ENCODE measurements around the gene CDK5RAP3. TPM values are rescaled to one million over a fixed set of nuclear protein-coding genes. Genes with fewer than 3 reads are reported as not detected.
"Not testable (repeated sequence)": the region's sequence is repeated elsewhere in the genome, so short reads cannot be mapped to it uniquely, and the experiment has no call there.

The CDK5RAP3 gene
- total RNA-seq, 6 donors from 2014 or later = 76.6 to 661 (median 160) TPM

- whole genome bisulfite sequencing, 2 donors = 46 to 69% methylated on average over 2 of the region's 2 CpGs
- no peak overlapping the region for H3K4me3 ChIP-seq
- DNase-seq (no peak), ATAC-seq (ENCODE audit: low FRiP score in 2 of 2) (no peak)
- H3K27me3 ChIP-seq = no peaks in the 10 kb centered on the region
- no peaks in the 10 kb centered on the region for H3K4me1 ChIP-seq
- TF ChIP-seq EP300 (IDR thresholded peaks at IDR 0.05) = no peak
- no peak for TF ChIP-seq CTCF (IDR thresholded peaks at IDR 0.05)
- no peak for TF ChIP-seq POLR2A (IDR thresholded peaks at IDR 0.05)
- TF ChIP-seq POLR2AphosphoS5 (IDR thresholded peaks at IDR 0.05) = no peak
- H3K27ac ChIP-seq = no peak overlapping the region
- H3K9me3 ChIP-seq = no peaks in the 10 kb centered on the region
- peaks cover 2 to 79% (median 67%) of the 10 kb centered on the region in 4 donors for H3K36me3 ChIP-seq
Measured at GRCh38 chr17:47928415-47928814, 42.5 kb upstream of the CDK5RAP3 start.

DNA sequence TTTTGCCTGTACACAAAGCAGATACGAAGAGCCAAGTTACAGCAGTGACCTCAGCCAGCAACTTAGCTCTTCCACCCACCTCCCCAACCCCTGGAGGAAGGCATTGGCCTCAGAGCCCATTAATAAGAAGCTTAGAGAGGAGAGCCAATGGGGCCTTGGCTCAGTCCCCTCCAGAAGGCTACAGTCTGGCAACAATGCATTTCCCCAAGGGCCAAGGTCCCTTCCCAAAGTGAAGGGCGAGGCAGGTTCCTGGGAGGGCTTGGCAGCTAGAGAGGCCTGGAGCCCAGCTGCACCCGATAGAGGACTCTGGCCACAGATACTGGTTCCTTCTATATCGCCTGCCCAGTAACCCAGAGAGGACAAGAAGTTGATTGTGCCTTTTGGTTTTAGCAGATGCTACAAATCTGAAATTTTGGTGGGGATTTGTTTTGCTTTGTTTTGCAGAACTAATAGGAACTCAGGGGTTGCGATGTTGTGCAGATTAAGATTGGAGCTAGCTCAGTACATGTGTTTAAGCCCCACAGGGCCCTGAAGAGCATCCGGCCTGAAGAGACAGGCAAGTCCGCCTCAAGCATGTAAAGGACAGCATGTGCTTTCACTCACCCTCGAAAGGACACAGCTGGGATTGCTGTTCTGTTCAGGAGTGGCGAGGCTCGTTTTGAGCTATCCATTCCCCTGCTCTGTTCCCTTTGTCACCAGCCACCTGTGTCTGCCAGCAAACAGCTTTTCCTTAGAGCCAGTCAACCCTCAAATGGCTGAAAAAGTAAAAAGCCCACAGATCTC lies 41.5 kb upstream of the CDK5RAP3 start:
- TF ChIP-seq EP300 (IDR thresholded peaks at IDR 0.05) = no peak
- TF ChIP-seq CTCF (IDR thresholded peaks at IDR 0.05) = no peak
- TF ChIP-seq POLR2AphosphoS5 (IDR thresholded peaks at IDR 0.05) = no peak
- no peak for TF ChIP-seq POLR2A (IDR thresholded peaks at IDR 0.05)
- no peak for ATAC-seq (ENCODE audit: low FRiP score in 2 of 2)
- Histone ChIP-seq H3K4me3 (no peak overlapping the region), H3K27ac (no peak overlapping the region), H3K27me3 (no peaks in the 10 kb centered on the region), H3K9me3 (no peaks in the 10 kb centered on the region), H3K4me1 (no peaks in the 10 kb centered on the region), H3K36me3 (peaks cover 2 to 69% (median 59%) of the 10 kb centered on the region in 4 donors)
- no peak for DNase-seq
- 75 to 81% methylated on average over 9 to 10 of the region's 10 CpGs for WGBS, 2 donors

GRCh38 chr17:47931848-47932247 lies 39.1 kb upstream of the CDK5RAP3 start:
- no peak for DNase-seq
- Histone ChIP-seq H3K27me3 (no peaks in the 10 kb centered on the region), H3K36me3 (peaks cover 0 to 45% (median 37%) of the 10 kb centered on the region in 4 donors), H3K4me1 (no peaks in the 10 kb centered on the region), H3K4me3 (no peak overlapping the region), H3K27ac (no peak overlapping the region), H3K9me3 (no peaks in the 10 kb centered on the region)
- ATAC-seq (ENCODE audit: low FRiP score in 2 of 2) = no peak
- WGBS, 2 donors = 80% methylated on average over 4 of the region's 4 CpGs
- TF ChIP-seq POLR2AphosphoS5 (IDR thresholded peaks at IDR 0.05) (no peak), POLR2A (IDR thresholded peaks at IDR 0.05) (no peak), EP300 (IDR thresholded peaks at IDR 0.05) (no peak), CTCF (IDR thresholded peaks at IDR 0.05) (no peak)

DNA sequence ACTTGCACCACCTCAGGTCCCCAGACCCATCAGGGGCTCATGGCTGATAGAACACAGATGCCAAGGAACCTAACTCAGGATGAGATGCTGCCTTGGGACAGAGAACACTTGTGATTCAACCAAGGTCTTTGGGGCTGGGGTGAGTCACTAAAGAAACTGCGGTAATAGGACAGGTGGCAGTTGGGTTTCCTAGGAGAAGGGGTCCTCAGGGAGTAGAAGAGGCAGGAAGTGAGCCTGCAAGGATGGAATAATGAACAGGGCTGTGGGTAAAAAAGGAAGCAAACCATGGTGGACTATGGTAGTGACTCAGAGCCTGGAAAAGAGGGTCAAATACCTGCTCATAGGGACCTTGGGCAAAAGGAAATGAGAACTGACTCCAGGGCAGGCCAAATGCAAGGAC lies 36.1 kb upstream of the CDK5RAP3 start:
- 89 to 96% methylated on average over 1 of the region's 1 CpG for WGBS, 2 donors
- TF ChIP-seq POLR2A (IDR thresholded peaks at IDR 0.05) (no peak), POLR2AphosphoS5 (IDR thresholded peaks at IDR 0.05) (no peak), CTCF (IDR thresholded peaks at IDR 0.05) (no peak), EP300 (IDR thresholded peaks at IDR 0.05) (no peak)
- H3K27ac ChIP-seq = no peak overlapping the region
- peaks cover 0 to 17% (median 11%) of the 10 kb centered on the region in 4 donors for H3K36me3 ChIP-seq
- H3K4me1 ChIP-seq = no peaks in the 10 kb centered on the region
- ATAC-seq (ENCODE audit: low FRiP score in 2 of 2) (no peak), DNase-seq (no peak)
- no peaks in the 10 kb centered on the region for H3K27me3 ChIP-seq
- no peak overlapping the region for H3K4me3 ChIP-seq
- no peaks in the 10 kb centered on the region for H3K9me3 ChIP-seq

GRCh38 chr17:47935468-47935867 lies 35.4 kb upstream of the CDK5RAP3 start:
- 74 to 78% methylated on average over 3 of the region's 3 CpGs for WGBS, 2 donors
- not testable (repeated sequence) for H3K4me1 ChIP-seq; DNase-seq; ATAC-seq (ENCODE audit: low FRiP score in 2 of 2); H3K9me3 ChIP-seq; H3K4me3 ChIP-seq; H3K27ac ChIP-seq; H3K27me3 ChIP-seq
- peaks cover 0 to 11% (median 5%) of the 10 kb centered on the region in 4 donors for H3K36me3 ChIP-seq

All from upper lobe of left lung (tissue), 6 donors.